Tibial nerve (tissue), 3 donors: Measurements from ENCODE around the gene OSGEP.
A peak's percentile ranks its signal among the peaks of the same experiment; 100 is the strongest.

Experiments
- POLR2A ChIP-seq, 2 donors: fragments of 450-650 bp; IDR thresholded peaks; one replicate each; pipeline ENCODE4 v1.6.1; 2017; ENCODE audit warnings: antibody characterized with exemption in 2 of 2, mild to moderate bottlenecking in 2 of 2, moderate library complexity in 2 of 2
- TF ChIP-seq, protein P1 (sequence below), 5 experiments: fragments of 200-600 bp in 3 of 5; fragments of 450-650 bp in 2 of 5; sonication (generic) in 3 of 5; IDR thresholded peaks; one replicate each; pipeline ENCODE4 v1.5.1; 2016 to 2019; ENCODE audit warnings: antibody characterized with exemption in 5 of 5, mild to moderate bottlenecking in 3 of 5, moderate library complexity in 2 of 5

DNA sequence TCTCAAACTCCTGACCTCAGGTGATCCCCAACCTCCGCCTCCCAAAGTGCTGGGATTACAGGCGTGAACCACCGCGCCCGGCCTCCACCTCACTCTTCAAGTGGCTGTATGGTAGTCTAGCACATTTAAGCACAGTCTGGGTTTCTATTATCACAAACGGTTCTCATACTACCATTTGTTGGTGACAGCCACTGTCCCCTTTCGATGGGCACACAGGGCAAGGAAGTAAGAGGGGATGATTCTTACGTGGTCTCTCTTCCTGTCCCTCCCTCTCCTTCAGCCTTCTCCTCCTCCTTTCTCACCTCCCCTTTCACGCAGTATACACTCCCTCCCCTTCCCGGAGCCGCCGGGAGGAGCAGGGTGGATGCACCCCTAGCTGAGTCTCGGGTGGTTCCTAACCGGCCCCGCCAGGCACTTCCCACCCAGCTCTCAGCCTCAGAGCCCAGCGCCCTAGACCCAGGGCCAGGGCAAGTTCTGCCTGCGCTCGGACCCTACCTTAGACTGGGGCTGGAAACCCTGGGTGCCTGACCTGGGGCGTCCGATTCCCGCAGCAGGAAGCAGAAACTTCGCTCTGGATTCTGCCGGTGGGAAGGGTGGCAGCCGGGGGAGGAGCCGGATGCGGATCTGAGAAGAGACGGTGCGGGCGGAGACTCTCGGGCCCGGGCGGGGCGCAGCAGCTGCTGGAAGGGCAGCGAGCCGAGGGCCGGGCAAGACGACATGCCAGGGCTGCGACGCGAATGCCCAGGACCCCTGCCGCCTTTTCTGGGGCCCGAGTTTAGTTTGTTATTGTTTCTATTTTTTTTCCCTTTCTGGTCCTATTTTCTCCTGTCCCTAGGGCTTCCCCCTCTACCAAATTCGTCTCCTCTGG is 41.5 kb downstream of the OSGEP start, which contains the start of gene TEP1:
- TF ChIP-seq, protein P1, sequence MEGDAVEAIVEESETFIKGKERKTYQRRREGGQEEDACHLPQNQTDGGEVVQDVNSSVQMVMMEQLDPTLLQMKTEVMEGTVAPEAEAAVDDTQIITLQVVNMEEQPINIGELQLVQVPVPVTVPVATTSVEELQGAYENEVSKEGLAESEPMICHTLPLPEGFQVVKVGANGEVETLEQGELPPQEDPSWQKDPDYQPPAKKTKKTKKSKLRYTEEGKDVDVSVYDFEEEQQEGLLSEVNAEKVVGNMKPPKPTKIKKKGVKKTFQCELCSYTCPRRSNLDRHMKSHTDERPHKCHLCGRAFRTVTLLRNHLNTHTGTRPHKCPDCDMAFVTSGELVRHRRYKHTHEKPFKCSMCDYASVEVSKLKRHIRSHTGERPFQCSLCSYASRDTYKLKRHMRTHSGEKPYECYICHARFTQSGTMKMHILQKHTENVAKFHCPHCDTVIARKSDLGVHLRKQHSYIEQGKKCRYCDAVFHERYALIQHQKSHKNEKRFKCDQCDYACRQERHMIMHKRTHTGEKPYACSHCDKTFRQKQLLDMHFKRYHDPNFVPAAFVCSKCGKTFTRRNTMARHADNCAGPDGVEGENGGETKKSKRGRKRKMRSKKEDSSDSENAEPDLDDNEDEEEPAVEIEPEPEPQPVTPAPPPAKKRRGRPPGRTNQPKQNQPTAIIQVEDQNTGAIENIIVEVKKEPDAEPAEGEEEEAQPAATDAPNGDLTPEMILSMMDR (IDR thresholded peaks at IDR 0.05): peak in 1 of 5 experiments; percentile 33
- TF ChIP-seq POLR2A (IDR thresholded peaks at IDR 0.05): peak; percentile 74 to 78
